PFSK-1 (cell line): ENCODE results near the gene EXOC7.

ENCODE experiments used
- POLR2AphosphoS5 ChIP-seq: IDR thresholded peaks from 2 replicates; pipeline ENCODE4 v1.6.1; 2012; ENCODE audit warnings: low read depth, mild to moderate bottlenecking, control low read depth, low read length, moderate library complexity
- TF ChIP-seq, protein P1 (sequence below), 2 experiments: IDR thresholded peaks; 2 replicates each; pipeline versions ENCODE4 v1.6.1 to v1.8.0; 2011 to 2012; ENCODE audit warnings: low read depth in 2 of 2, low read length in 2 of 2, control low read depth in 1 of 2, inconsistent platforms in 1 of 2, mild to moderate bottlenecking in 1 of 2, moderate library complexity in 1 of 2; ENCODE audit not compliant: insufficient read depth in 1 of 2

DNA sequence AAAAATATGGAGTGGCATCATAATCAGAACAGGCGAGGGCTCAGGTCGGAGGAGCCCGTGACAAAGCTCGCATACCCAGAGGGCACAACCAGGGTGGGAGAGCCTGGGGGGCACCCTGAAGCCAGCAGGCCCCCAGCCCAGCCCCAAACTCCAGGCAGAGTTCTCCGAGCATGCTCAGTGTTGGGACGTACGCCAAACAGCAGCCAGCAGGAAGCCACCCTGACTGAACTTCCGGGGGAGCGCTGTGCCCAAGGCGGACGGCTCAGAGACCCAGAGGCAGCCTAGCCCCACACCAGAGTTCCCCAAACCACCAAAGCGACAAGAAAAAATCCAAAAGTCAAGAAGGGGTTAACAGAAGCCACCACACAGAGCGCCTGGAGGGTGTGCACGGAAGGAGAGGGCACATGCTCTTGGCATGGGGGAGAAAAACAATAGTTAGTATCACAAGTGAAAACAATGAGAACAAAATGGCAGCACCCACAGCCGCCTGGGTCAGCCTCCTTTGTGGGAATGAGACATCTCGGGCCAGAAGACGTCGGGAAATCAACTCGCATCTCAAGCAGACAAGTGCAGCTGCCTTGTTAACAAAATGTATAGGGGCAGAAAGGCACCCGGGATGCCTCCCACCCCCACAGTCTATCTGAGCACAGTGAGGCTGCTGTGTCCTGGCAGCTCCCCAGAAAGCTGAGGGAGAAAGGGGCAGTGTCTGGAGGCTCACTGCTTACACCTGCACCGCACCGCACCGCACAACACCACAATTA lies 11.9 kb downstream of the EXOC7 start:
- TF ChIP-seq, protein P1, sequence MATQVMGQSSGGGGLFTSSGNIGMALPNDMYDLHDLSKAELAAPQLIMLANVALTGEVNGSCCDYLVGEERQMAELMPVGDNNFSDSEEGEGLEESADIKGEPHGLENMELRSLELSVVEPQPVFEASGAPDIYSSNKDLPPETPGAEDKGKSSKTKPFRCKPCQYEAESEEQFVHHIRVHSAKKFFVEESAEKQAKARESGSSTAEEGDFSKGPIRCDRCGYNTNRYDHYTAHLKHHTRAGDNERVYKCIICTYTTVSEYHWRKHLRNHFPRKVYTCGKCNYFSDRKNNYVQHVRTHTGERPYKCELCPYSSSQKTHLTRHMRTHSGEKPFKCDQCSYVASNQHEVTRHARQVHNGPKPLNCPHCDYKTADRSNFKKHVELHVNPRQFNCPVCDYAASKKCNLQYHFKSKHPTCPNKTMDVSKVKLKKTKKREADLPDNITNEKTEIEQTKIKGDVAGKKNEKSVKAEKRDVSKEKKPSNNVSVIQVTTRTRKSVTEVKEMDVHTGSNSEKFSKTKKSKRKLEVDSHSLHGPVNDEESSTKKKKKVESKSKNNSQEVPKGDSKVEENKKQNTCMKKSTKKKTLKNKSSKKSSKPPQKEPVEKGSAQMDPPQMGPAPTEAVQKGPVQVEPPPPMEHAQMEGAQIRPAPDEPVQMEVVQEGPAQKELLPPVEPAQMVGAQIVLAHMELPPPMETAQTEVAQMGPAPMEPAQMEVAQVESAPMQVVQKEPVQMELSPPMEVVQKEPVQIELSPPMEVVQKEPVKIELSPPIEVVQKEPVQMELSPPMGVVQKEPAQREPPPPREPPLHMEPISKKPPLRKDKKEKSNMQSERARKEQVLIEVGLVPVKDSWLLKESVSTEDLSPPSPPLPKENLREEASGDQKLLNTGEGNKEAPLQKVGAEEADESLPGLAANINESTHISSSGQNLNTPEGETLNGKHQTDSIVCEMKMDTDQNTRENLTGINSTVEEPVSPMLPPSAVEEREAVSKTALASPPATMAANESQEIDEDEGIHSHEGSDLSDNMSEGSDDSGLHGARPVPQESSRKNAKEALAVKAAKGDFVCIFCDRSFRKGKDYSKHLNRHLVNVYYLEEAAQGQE (IDR thresholded peaks at IDR 0.05; ENCODE audit: insufficient read depth in 1 of 2, low read depth in 2 of 2, low read length in 2 of 2) = no peak
- TF ChIP-seq POLR2AphosphoS5 = no peak
